Measurements from ENCODE around the gene CCDC177. TPM values are rescaled to one million over a fixed set of nuclear protein-coding genes. Genes with fewer than 3 reads are reported as not detected.

The CCDC177 gene
- total and polyA plus RNA-seq, 9 of the 15 experiments (the other 6 are each of a cell fraction or from before 2014, with no cell fraction given) = not detected

- no peak for TF ChIP-seq ZNF395 (CRISPR knock-in tag; IDR thresholded peaks at IDR 0.05)
These were observed 34.9 kb downstream of the CCDC177 start (continued) for GRCh38 chr14:69539631-69540410.

GRCh38 chr14:69538766-69539165, 35.9 kb downstream of the CCDC177 start:
- Histone ChIP-seq H2AFZ (ENCODE audit: low read depth, low read length) (no peak overlapping the region), H3K9me3 (replicated peaks; ENCODE audit: control insufficient read depth, insufficient read depth, low read depth, low read length) (no peaks in the 10 kb centered on the region), H3K4me1 (replicated peaks in 1 of 2; ENCODE audit: control insufficient read depth in 2 of 2, insufficient read depth in 2 of 2, low read length in 2 of 2) (no peaks in the 10 kb centered on the region), H3K36me3 (ENCODE audit: control insufficient read depth, insufficient read depth, low read length) (no peaks in the 10 kb centered on the region), H3K9me1 (ENCODE audit: control insufficient read depth, insufficient read depth, low read length) (no peaks in the 10 kb centered on the region), H3K4me3 (no peak overlapping the region), H4K20me1 (replicated peaks; ENCODE audit: control insufficient read depth, insufficient read depth, low read length) (no peaks in the 10 kb centered on the region), H3K27ac (ENCODE audit: extremely low read depth, low read depth, low read length) (no peak overlapping the region), H3K4me2 (ENCODE audit: insufficient read depth, low read length) (no peak overlapping the region), H3K27me3 (ENCODE audit: control insufficient read depth in 2 of 2, insufficient read depth in 2 of 2, low read length in 2 of 2) (peaks cover 0 to 19% of the 10 kb centered on the region in 2 experiments; a peak in 4 of 5 replicates), H3K9ac (ENCODE audit: insufficient read depth in 1 of 2, low read depth in 2 of 2, low read length in 2 of 2) (no peak overlapping the region), H3K79me2 (ENCODE audit: control insufficient read depth, insufficient read depth, low read length) (no peaks in the 10 kb centered on the region)
- intact Hi-C loops (cut with micrococcal nuclease) = no loop called here
- WGBS (ENCODE audit: insufficient coverage, low coverage, missing lambda C conversion rate) = 0% methylated on average over 1 of the region's 1 CpG
- ChIA-PET POLR2A (interaction anchor here (0.6 kb wide), 1 partner anchor 182 kb away, joined by 3 read pairs; no protein-coding TSS in a partner anchor), CTCF (ENCODE audit: low intra/inter-chr PET ratio) (no interaction called here)
- no peak for FAIRE-seq
- TF ChIP-seq ZNF583 (CRISPR knock-in tag; IDR thresholded peaks at IDR 0.05) (no peak), ELF2 (CRISPR knock-in tag; IDR thresholded peaks at IDR 0.05) (no peak), ATF6 (CRISPR knock-in tag; IDR thresholded peaks at IDR 0.05) (no peak), MAFG (tag; conservative IDR thresholded peaks at IDR 0.05) (0 out of 2 replicates have a peak, but pooled peaks have one; percentile 18)
- no peak for DNase-seq (ENCODE audit: extremely low read depth in 1 of 4, low spot score in 3 of 4)
- no peak for ATAC-seq
- BruUV-seq (replicated peaks) = no TSS peak
- in situ Hi-C loops (cut with MboI) = no loop called here
